Measurements from ENCODE around the gene THEMIS.

GRCh38 chr6:127869772-127870404 lies 31.0 kb downstream of the THEMIS start:
- TF ChIP-seq CTCF (IDR thresholded peaks at IDR 0.05 in 4 of 5, conservative IDR thresholded peaks at IDR 0.05 in 1 of 5) (no peak), POLR2A (IDR thresholded peaks at IDR 0.05) (no peak)
